Medulla oblongata (tissue), 1 donor: ENCODE results near the gene LRFN3.
"Not testable (repeated sequence)": the region's sequence is repeated elsewhere in the genome, so short reads cannot be mapped to it uniquely, and the experiment has no call there.

Experiments used
- DNase-seq: peaks from one replicate; pipeline ENCODE4 v3.0.0-alpha.2; 2015; ENCODE audit errors: extremely low spot score

Gene LRFN3

GRCh38 chr19:35977446-35978222, 41.5 kb downstream of the LRFN3 start:
- DNase-seq: no peak

GRCh38 chr19:35978271-35978670, 42.1 kb downstream of the LRFN3 start:
- no peak for DNase-seq

GRCh38 chr19:35978832-35979365, 42.7 kb downstream of the LRFN3 start:
- no peak for DNase-seq

GRCh38 chr19:35980997-35981396, 44.8 kb downstream of the LRFN3 start:
- DNase-seq: not testable (repeated sequence)

GRCh38 chr19:35983177-35983576, 47.0 kb downstream of the LRFN3 start:
- DNase-seq: no peak

GRCh38 chr19:35986111-35986510, 49.9 kb downstream of the LRFN3 start:
- DNase-seq: no peak

- DNase-seq: peak; percentile 43
These were observed 50.7 kb downstream of the LRFN3 start for GRCh38 chr19:35986664-35987570.

GRCh38 chr19:35987571-35987896, 51.4 kb downstream of the LRFN3 start:
- no peak for DNase-seq

GRCh38 chr19:35988824-35989223, 52.6 kb downstream of the LRFN3 start:
- no peak for DNase-seq

GRCh38 chr19:35990156-35990555, 54.0 kb downstream of the LRFN3 start:
- no peak for DNase-seq

- DNase-seq: no peak
These were observed 54.9 kb downstream of the LRFN3 start for GRCh38 chr19:35990771-35991730.

GRCh38 chr19:35991731-35992450, 55.7 kb downstream of the LRFN3 start:
- DNase-seq: no peak

GRCh38 chr19:35992907-35993765, 57.0 kb downstream of the LRFN3 start:
- DNase-seq: no peak

- peak; percentile 43 for DNase-seq
These were observed 57.9 kb downstream of the LRFN3 start for GRCh38 chr19:35993923-35994598.
